K562 (cell line): Measurements from ENCODE around the gene TSPAN13. TPM values are rescaled to one million over a fixed set of nuclear protein-coding genes. Genes with fewer than 3 reads are reported as not detected.

Experiments
- ATAC-seq: fragments of 200-7000 bp; cut with Tn5 transposase; 3 replicates; pipeline ENCODE4 v1.9.1; 2020; ENCODE audit warnings: moderate library complexity
- BruUV-seq: library from RNA; stranded (reverse); fragments of 400-500 nt; replicated peaks from 2 replicates; lab custom pipeline; 2021; lab: Mats Ljungman, UMichigan
- CTCF ChIA-PET: fragments of 300-600 bp; formaldehyde crosslinking; extraction: SDS; loops from one replicate; lab custom pipeline; 2021; ENCODE audit warnings: low intra/inter-chr PET ratio; lab: Yijun Ruan, JAX
- POLR2A ChIA-PET: fragments of 300-600, 350-650 bp; sonication (Branson Sonifier 250); formaldehyde crosslinking; extraction: SDS; loops from one replicate; lab custom pipeline; 2021; ENCODE audit warnings: antibody characterized with exemption, inconsistent platforms; lab: Yijun Ruan, JAX
- DNase-seq, 4 experiments: peaks; one replicate each; pipeline versions ENCODE4 v3.0.0 to v3.0.0-alpha.2; 2011 to 2018; ENCODE audit warnings: low spot score in 3 of 4, mixed read lengths in 3 of 4; ENCODE audit errors: extremely low read depth in 1 of 4
- FAIRE-seq: peaks from 2 replicates; lab custom pipeline; 2011; peaks lifted over from hg19 to GRCh38; lab: Jason Lieb, UNC
- H2AFZ ChIP-seq: 2 replicates; pipeline ENCODE4 v1.6.0; 2011; ENCODE audit warnings: low read depth, low read length, control low read depth, inconsistent platforms
- H3K27ac ChIP-seq: fragments of 200-600 bp; 3 replicates; pipeline ENCODE4 v1.8.0; 2011; ENCODE audit warnings: low read depth, mild to moderate bottlenecking, control low read depth, inconsistent platforms, low read length, moderate library complexity, mixed read lengths; ENCODE audit errors: extremely low read depth
- H3K27me3 ChIP-seq, 2 experiments: fragments of 300-600 bp in 1 of 2; 2 replicates in 1 of 2; 3 replicates in 1 of 2; pipeline versions ENCODE4 v1.6.0 to v1.8.0; 2011; ENCODE audit warnings: inconsistent platforms in 2 of 2, low read length in 2 of 2, mild to moderate bottlenecking in 1 of 2, mixed read lengths in 1 of 2, moderate library complexity in 1 of 2; ENCODE audit not compliant: control insufficient read depth in 2 of 2, insufficient read depth in 2 of 2
- H3K36me3 ChIP-seq: fragments of 300-600 bp; 3 replicates; pipeline ENCODE4 v1.8.0; 2011; ENCODE audit warnings: mild to moderate bottlenecking, low read length, inconsistent platforms; ENCODE audit not compliant: control insufficient read depth, insufficient read depth
- H3K4me1 ChIP-seq, 2 experiments: fragments of 200-600 bp in 1 of 2; replicated peaks in 1 of 2; 2 replicates in 1 of 2; 3 replicates in 1 of 2; pipeline versions ENCODE4 v1.5.1 to v1.8.0; 2011; ENCODE audit warnings: inconsistent platforms in 2 of 2, low read length in 2 of 2, mild to moderate bottlenecking in 1 of 2, mixed read lengths in 1 of 2, moderate library complexity in 1 of 2; ENCODE audit not compliant: control insufficient read depth in 2 of 2, insufficient read depth in 2 of 2
- H3K4me2 ChIP-seq: 2 replicates; pipeline ENCODE4 v1.6.1; 2011; ENCODE audit warnings: low read length, control low read depth, inconsistent platforms, mixed read lengths; ENCODE audit not compliant: insufficient read depth
- H3K4me3 ChIP-seq: fragments of 200-600 bp; sonication (generic), shearing (Covaris generic); 2 replicates; pipeline ENCODE4 v1.5.1; 2016; ENCODE audit warnings: control low read depth, inconsistent platforms
- H3K79me2 ChIP-seq: fragments of 200-600 bp; 3 replicates; pipeline ENCODE4 v1.8.0; 2011; ENCODE audit warnings: low read length, inconsistent platforms; ENCODE audit not compliant: control insufficient read depth, insufficient read depth
- H3K9ac ChIP-seq, 2 experiments: 2 replicates each; pipeline versions ENCODE4 v1.6.0 to v1.6.1; 2011; ENCODE audit warnings: low read depth in 2 of 2, low read length in 2 of 2, control low read depth in 1 of 2, inconsistent platforms in 1 of 2, mild to moderate bottlenecking in 1 of 2, mixed read lengths in 1 of 2; ENCODE audit not compliant: insufficient read depth in 1 of 2
- H3K9me1 ChIP-seq: one replicate; pipeline ENCODE4 v1.6.0; 2011; ENCODE audit warnings: inconsistent platforms, mild to moderate bottlenecking, low read length, moderate library complexity; ENCODE audit not compliant: control insufficient read depth, insufficient read depth
- H3K9me3 ChIP-seq: replicated peaks from 2 replicates; pipeline ENCODE4 v1.5.1; 2011; ENCODE audit warnings: low read depth, low read length, inconsistent platforms; ENCODE audit not compliant: control insufficient read depth, insufficient read depth
- H4K20me1 ChIP-seq: replicated peaks from 2 replicates; pipeline ENCODE4 v1.6.1; 2011; ENCODE audit warnings: low read length, inconsistent platforms, mixed read lengths; ENCODE audit not compliant: control insufficient read depth, insufficient read depth
- CBFA2T3 ChIP-seq: fragments of 450-650 bp; IDR thresholded peaks from 2 replicates; pipeline ENCODE4 v1.6.1; 2017
- DPF2 ChIP-seq: fragments of 450-650 bp; IDR thresholded peaks from 2 replicates; pipeline ENCODE4 v1.6.1; 2016
- EP300 ChIP-seq: IDR thresholded peaks from 2 replicates; pipeline ENCODE4 v1.6.1; 2012; ENCODE audit warnings: low read length, improper control_type of control experiment
- POLR2AphosphoS5 ChIP-seq: IDR thresholded peaks from 2 replicates; pipeline ENCODE4 v1.6.1; 2011; ENCODE audit warnings: mild to moderate bottlenecking, low read depth, low read length, moderate library complexity; ENCODE audit not compliant: control insufficient read depth, insufficient read depth
- SETDB1 ChIP-seq: IDR thresholded peaks from one replicate; pipeline ENCODE4 v1.6.1; 2012; ENCODE audit warnings: low read length, control low read depth, inconsistent platforms
- SMARCB1 ChIP-seq: IDR thresholded peaks from 2 replicates; pipeline ENCODE4 v1.6.1; 2011; ENCODE audit warnings: improper control_type of control experiment, low read depth; ENCODE audit not compliant: insufficient read length
- SMARCE1 ChIP-seq: fragments of 450-650 bp; IDR thresholded peaks from 2 replicates; pipeline ENCODE4 v1.7.1; 2016; ENCODE audit warnings: mild to moderate bottlenecking
- ZNF239 ChIP-seq: fragments of 250-450 bp; sonication (Bioruptor Pico); IDR thresholded peaks from 2 replicates; pipeline ENCODE4 v1.4.0; 2020; ENCODE audit warnings: mild to moderate bottlenecking
- ZNF384 ChIP-seq: IDR thresholded peaks from 2 replicates; pipeline ENCODE4 v1.6.1; 2012; ENCODE audit warnings: low read depth, low read length, improper control_type of control experiment
- ZNF445 ChIP-seq: fragments of 250-450 bp; sonication (Bioruptor Pico); IDR thresholded peaks from 2 replicates; pipeline ENCODE4 v1.4.0; 2020; ENCODE audit warnings: low read depth, mild to moderate bottlenecking, moderate library complexity
- WGBS: fragments of 100-300 bp; shearing (Covaris generic); methylation state at CpG from one replicate; pipeline ENCODE4 v1.1.6; 2016; ENCODE audit warnings: low coverage, mixed read lengths; ENCODE audit not compliant: insufficient coverage; ENCODE audit errors: missing lambda C conversion rate; 5-methylcytosine and 5-hydroxymethylcytosine counted together
- in situ Hi-C: fragments of 300-500 bp; cut with MboI; formaldehyde crosslinking; loops from 4 replicates; pipeline ENCODE4 v1.15.0; 2018; ENCODE audit warnings: inconsistent platforms, mixed read lengths
- intact Hi-C: fragments of 100-400 bp; cut with micrococcal nuclease; formaldehyde crosslinking; loops from 2 replicates; pipeline ENCODE4 v1.14.2; 2022
- polyA plus RNA-seq, 8 experiments: library from polyadenylated mRNA; depleted of rRNA in 4 of 8; stranded (reverse) in 5 of 8; unstranded in 3 of 8; fragments of >200 nt; fragmentation: Nextera tagmentation in 2 of 8; fragmentation: Illumina TruSeq in 1 of 8; extraction: Ambion mirVana in 2 of 8; extraction: Trizol in 1 of 8; gene quantifications; 2 replicates each; pipeline versions ENCODE4 v1.2.1 to v1.2.3, GENCODE V29; 2011 to 2014; ENCODE audit warnings: inconsistent platforms in 1 of 8, missing spikeins in 1 of 8
- total RNA-seq, 7 experiments: library from RNA; depleted of rRNA in 6 of 7; stranded (reverse); fragments of >200 nt in 6 of 7; fragmentation: Illumina TruSeq in 2 of 7; extraction: Trizol in 2 of 7; gene quantifications; 2 replicates each; pipeline versions ENCODE4 v1.2.1 to v1.2.3, GENCODE V29; 2011 to 2021; ENCODE audit warnings: low replicate concordance in 1 of 7
- TF ChIP-seq, protein P1 (sequence below): sonication (generic); formaldehyde crosslinking; IDR thresholded peaks from 2 replicates; pipeline ENCODE4 v1.8.0; 2022; ENCODE audit warnings: mild to moderate bottlenecking, low read depth, missing genetic modification reagents
- TF ChIP-seq, protein P2 (sequence below): fragments of 450-650 bp; IDR thresholded peaks from 2 replicates; pipeline ENCODE4 v1.6.1; 2016; ENCODE audit warnings: mild to moderate bottlenecking, moderate library complexity

TSPAN13 gene
- total and polyA plus RNA-seq, 9 of the 15 experiments (the other 6 are each of a cell fraction or from before 2014, with no cell fraction given), result 7.8 to 46.3 (median 20.0) TPM

DNA sequence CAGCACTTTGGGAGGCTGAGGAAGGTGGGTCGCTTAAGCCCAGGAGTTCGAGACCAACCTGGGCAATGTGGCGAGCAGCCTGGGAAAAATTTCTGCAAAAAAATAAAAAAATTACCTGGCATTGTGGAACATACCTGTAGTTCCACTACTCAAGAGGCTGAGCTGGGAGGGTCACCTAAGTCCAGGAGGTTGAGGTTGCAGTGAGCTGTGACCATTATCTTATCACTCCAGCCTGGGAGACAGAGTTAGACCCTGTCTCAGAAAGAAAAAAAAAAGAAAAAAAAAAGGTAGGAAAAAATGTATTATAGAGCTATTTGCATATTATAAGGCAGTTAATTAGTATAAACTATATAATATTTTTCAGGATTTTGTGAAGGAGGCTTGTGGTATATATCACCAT lies 11.0 kb upstream of the TSPAN13 start:
- Histone ChIP-seq H3K27ac (no peak overlapping the region), H3K27me3 (no peaks in the 10 kb centered on the region), H3K79me2 (no peaks in the 10 kb centered on the region), H3K9me1 (no peaks in the 10 kb centered on the region), H3K36me3 (no peaks in the 10 kb centered on the region), H3K4me2 (no peak overlapping the region), H3K9ac (no peak overlapping the region), H4K20me1 (no peaks in the 10 kb centered on the region), H3K4me3 (no peak overlapping the region), H3K9me3 (no peaks in the 10 kb centered on the region), H2AFZ (no peak overlapping the region), H3K4me1 (peaks cover 31 to 49% of the 10 kb centered on the region in 2 experiments; a peak in 4 of 5 replicates)
- in situ Hi-C loops (no loop called here), intact Hi-C loops (loop anchor here (5.0 kb wide), 1 partner anchor 80 kb away; no protein-coding TSS in a partner anchor)
- WGBS, result 51% methylated on average over 3 of the region's 3 CpGs
- ATAC-seq (peak; percentile 66), FAIRE-seq (no peak), DNase-seq (peak in 1 of 4 experiments; percentile 68)
- ChIA-PET CTCF (no interaction called here), POLR2A (interaction anchor here (2.2 kb wide), 1 partner anchor 14 kb away, joined by 8 read pairs; no protein-coding TSS in a partner anchor)
- BruUV-seq, result no TSS peak
- TF ChIP-seq EP300 (peak; percentile 79), POLR2AphosphoS5 (peak; percentile 33; the same call in 1 of the 2 replicates), SMARCE1 (peak; percentile 79), SETDB1 (no peak), DPF2 (peak; percentile 79), SMARCB1 (peak; percentile 53), ZNF445 (CRISPR knock-in tag) (no peak), CBFA2T3 (peak; percentile 80), ZNF239 (CRISPR knock-in tag) (no peak), ZNF384 (peak; percentile 88)
- TF ChIP-seq, protein P1, sequence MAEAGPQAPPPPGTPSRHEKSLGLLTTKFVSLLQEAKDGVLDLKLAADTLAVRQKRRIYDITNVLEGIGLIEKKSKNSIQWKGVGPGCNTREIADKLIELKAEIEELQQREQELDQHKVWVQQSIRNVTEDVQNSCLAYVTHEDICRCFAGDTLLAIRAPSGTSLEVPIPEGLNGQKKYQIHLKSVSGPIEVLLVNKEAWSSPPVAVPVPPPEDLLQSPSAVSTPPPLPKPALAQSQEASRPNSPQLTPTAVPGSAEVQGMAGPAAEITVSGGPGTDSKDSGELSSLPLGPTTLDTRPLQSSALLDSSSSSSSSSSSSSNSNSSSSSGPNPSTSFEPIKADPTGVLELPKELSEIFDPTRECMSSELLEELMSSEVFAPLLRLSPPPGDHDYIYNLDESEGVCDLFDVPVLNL (CRISPR knock-in tag), result no peak
- TF ChIP-seq, protein P2, sequence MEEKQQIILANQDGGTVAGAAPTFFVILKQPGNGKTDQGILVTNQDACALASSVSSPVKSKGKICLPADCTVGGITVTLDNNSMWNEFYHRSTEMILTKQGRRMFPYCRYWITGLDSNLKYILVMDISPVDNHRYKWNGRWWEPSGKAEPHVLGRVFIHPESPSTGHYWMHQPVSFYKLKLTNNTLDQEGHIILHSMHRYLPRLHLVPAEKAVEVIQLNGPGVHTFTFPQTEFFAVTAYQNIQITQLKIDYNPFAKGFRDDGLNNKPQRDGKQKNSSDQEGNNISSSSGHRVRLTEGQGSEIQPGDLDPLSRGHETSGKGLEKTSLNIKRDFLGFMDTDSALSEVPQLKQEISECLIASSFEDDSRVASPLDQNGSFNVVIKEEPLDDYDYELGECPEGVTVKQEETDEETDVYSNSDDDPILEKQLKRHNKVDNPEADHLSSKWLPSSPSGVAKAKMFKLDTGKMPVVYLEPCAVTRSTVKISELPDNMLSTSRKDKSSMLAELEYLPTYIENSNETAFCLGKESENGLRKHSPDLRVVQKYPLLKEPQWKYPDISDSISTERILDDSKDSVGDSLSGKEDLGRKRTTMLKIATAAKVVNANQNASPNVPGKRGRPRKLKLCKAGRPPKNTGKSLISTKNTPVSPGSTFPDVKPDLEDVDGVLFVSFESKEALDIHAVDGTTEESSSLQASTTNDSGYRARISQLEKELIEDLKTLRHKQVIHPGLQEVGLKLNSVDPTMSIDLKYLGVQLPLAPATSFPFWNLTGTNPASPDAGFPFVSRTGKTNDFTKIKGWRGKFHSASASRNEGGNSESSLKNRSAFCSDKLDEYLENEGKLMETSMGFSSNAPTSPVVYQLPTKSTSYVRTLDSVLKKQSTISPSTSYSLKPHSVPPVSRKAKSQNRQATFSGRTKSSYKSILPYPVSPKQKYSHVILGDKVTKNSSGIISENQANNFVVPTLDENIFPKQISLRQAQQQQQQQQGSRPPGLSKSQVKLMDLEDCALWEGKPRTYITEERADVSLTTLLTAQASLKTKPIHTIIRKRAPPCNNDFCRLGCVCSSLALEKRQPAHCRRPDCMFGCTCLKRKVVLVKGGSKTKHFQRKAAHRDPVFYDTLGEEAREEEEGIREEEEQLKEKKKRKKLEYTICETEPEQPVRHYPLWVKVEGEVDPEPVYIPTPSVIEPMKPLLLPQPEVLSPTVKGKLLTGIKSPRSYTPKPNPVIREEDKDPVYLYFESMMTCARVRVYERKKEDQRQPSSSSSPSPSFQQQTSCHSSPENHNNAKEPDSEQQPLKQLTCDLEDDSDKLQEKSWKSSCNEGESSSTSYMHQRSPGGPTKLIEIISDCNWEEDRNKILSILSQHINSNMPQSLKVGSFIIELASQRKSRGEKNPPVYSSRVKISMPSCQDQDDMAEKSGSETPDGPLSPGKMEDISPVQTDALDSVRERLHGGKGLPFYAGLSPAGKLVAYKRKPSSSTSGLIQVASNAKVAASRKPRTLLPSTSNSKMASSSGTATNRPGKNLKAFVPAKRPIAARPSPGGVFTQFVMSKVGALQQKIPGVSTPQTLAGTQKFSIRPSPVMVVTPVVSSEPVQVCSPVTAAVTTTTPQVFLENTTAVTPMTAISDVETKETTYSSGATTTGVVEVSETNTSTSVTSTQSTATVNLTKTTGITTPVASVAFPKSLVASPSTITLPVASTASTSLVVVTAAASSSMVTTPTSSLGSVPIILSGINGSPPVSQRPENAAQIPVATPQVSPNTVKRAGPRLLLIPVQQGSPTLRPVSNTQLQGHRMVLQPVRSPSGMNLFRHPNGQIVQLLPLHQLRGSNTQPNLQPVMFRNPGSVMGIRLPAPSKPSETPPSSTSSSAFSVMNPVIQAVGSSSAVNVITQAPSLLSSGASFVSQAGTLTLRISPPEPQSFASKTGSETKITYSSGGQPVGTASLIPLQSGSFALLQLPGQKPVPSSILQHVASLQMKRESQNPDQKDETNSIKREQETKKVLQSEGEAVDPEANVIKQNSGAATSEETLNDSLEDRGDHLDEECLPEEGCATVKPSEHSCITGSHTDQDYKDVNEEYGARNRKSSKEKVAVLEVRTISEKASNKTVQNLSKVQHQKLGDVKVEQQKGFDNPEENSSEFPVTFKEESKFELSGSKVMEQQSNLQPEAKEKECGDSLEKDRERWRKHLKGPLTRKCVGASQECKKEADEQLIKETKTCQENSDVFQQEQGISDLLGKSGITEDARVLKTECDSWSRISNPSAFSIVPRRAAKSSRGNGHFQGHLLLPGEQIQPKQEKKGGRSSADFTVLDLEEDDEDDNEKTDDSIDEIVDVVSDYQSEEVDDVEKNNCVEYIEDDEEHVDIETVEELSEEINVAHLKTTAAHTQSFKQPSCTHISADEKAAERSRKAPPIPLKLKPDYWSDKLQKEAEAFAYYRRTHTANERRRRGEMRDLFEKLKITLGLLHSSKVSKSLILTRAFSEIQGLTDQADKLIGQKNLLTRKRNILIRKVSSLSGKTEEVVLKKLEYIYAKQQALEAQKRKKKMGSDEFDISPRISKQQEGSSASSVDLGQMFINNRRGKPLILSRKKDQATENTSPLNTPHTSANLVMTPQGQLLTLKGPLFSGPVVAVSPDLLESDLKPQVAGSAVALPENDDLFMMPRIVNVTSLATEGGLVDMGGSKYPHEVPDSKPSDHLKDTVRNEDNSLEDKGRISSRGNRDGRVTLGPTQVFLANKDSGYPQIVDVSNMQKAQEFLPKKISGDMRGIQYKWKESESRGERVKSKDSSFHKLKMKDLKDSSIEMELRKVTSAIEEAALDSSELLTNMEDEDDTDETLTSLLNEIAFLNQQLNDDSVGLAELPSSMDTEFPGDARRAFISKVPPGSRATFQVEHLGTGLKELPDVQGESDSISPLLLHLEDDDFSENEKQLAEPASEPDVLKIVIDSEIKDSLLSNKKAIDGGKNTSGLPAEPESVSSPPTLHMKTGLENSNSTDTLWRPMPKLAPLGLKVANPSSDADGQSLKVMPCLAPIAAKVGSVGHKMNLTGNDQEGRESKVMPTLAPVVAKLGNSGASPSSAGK, result no peak
